ENCODE data around the gene BMPR1A.

Gene BMPR1A

GRCh38 chr10:86756511-86757112 lies at the start of gene BMPR1A:
Gene BMPR1A, plus strand, starts transcription at chr10:86756619. Its CDS starts 119,400 bp downstream, at chr10:86876019.
- no peak for DNase-seq (ENCODE audit: low read depth in 2 of 2)

- DNase-seq (ENCODE audit: low read depth in 2 of 2), result no peak
Observed at GRCh38 chr10:86706977-86707376, 49.4 kb upstream of the BMPR1A start.

DNA sequence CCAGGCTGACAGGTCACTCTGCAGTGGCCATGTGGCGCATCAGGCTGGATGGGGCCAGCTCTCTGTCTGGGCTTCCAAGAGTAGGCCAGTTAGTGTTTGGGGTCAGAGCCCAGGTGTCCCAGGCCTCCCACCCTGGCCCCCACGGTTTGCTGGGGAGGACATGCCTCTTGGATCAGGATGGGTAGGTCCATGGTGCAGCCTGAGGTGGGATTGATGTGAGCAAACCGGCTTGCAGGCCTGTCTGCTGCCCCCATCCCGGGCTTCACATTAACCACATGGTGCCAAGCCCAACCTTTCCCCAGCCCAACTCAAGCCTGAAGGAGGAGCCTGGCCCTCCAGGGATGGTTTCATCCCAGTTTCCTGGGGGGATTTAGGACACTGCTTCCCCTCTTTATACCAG lies 48.9 kb upstream of the BMPR1A start:
- DNase-seq (ENCODE audit: low read depth in 2 of 2), result no peak

GRCh38 chr10:86708068-86708782 lies 48.2 kb upstream of the BMPR1A start:
- no peak for DNase-seq (ENCODE audit: low read depth in 2 of 2)

DNA sequence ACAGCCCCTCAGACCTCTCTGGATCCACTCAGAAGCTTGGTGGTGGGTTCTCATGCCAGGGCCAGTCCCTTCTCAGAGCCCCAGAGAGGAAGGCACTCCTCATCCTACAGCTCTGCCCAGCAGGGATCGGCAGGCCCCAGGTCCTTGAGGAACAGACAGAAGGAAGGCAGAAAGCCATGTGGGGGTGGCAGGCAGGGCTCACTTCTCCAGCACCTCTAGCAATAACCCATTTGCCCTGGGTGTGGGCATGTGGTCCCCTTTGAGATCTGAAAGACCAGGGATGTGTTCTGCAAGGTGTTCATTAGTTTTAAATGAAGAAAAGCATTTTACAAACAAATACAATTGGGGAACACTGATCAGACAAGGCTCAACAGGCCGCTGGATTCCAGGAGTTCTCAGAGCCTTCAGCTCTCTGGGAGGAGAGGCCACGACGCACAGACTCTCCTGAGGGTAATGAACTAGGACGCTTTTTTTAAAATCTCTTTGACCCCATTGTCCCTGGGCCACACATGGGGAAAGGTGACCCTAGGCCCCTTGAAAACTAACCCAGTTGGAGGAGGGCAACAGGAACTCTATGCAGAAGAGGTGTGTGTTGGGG lies 47.5 kb upstream of the BMPR1A start:
- DNase-seq (ENCODE audit: low read depth in 2 of 2), result no peak

GRCh38 chr10:86709396-86710185 lies 46.8 kb upstream of the BMPR1A start:
- DNase-seq (ENCODE audit: low read depth in 2 of 2), result no peak

GRCh38 chr10:86710987-86711512 lies 45.4 kb upstream of the BMPR1A start:
- DNase-seq (ENCODE audit: low read depth in 2 of 2), result peak; percentile 73 to 79

- DNase-seq (ENCODE audit: low read depth in 2 of 2), result peak; percentile 39 to 40
Observed at GRCh38 chr10:86711513-86712316, 44.7 kb upstream of the BMPR1A start.

DNA sequence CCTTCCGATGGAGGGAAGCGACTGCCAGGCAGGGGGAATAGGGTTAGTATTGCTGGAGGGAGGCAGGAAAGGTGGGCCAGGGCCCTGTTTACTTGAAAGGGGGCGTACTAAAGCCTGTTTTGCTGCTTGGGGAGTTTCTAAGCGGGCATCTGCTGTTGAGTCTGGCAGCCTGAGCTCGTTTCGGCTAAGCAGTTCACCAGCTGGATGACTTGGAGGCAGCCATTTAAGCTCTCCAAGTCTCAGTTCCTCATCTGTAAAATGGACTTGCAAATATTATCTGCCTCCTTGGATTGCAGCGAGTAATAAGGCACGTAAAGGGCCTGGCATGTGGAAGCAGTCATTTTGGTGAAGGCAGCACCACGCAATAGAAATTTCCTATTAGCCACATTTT lies 44.1 kb upstream of the BMPR1A start:
- no peak for DNase-seq (ENCODE audit: low read depth in 2 of 2)

DNA sequence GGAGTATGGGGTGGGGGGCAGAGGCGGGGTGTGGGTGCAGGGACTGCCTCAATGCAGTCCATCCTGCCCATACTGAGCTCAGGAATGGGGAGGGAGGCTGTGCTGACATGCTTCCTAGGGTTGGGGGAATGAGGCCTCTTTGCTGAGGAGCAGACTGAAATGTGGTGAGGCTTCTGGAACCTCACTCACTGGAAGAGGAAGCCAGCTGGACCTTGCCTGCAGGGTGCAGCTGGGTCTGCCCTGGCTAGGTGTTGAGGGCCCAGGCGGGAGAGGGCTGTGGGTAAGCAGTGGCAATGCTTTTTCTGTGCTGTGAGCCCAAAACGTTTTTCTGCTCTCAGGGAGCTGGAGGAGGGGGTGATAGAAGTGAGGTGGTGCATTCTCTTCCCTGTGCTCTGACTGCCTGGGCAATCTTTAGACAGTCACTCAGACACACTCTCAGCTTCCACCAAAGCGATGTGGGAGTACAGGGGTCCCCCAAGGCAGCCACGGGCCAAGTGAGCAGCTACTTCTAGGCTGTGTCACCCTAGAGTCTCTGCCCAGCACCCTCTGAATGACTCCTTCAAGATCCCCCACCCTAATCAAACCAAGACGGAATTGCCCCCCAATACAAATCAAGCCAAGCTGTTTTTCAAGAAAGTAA lies 41.1 kb upstream of the BMPR1A start:
- no peak for DNase-seq (ENCODE audit: low read depth in 2 of 2)

DNA sequence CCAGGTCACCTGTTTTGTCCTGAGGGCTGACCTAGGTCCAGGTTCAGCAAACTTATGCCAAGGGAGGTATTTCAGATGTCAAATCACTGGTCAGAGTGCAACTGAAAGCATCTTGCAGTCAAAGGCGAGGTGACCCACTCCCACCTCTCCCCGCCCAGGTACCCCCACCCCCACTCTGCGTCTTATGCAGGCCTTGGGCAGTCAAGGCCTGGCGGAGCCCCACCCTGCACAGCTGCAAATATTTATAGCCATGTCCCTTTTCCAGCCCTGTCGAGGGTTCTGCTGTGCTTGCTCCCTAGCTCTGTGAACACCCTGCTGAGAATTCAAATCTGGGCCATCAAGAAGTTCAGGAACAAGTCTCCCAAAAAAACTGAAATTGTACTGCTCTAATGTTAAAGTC lies 40.6 kb upstream of the BMPR1A start:
- no peak for DNase-seq (ENCODE audit: low read depth in 2 of 2)

GRCh38 chr10:86716466-86716865 lies 40.0 kb upstream of the BMPR1A start:
- no peak for DNase-seq (ENCODE audit: low read depth in 2 of 2)

GRCh38 chr10:86718556-86718955 lies 37.9 kb upstream of the BMPR1A start:
- no peak for DNase-seq (ENCODE audit: low read depth in 2 of 2)

GRCh38 chr10:86721232-86721631 lies 35.2 kb upstream of the BMPR1A start:
- no peak for DNase-seq (ENCODE audit: low read depth in 2 of 2)

- DNase-seq (ENCODE audit: low read depth in 2 of 2), result no peak
Observed at GRCh38 chr10:86723009-86723408, 33.4 kb upstream of the BMPR1A start.

- DNase-seq (ENCODE audit: low read depth in 2 of 2), result no peak
Observed at GRCh38 chr10:86724445-86724844, 32.0 kb upstream of the BMPR1A start.

DNA sequence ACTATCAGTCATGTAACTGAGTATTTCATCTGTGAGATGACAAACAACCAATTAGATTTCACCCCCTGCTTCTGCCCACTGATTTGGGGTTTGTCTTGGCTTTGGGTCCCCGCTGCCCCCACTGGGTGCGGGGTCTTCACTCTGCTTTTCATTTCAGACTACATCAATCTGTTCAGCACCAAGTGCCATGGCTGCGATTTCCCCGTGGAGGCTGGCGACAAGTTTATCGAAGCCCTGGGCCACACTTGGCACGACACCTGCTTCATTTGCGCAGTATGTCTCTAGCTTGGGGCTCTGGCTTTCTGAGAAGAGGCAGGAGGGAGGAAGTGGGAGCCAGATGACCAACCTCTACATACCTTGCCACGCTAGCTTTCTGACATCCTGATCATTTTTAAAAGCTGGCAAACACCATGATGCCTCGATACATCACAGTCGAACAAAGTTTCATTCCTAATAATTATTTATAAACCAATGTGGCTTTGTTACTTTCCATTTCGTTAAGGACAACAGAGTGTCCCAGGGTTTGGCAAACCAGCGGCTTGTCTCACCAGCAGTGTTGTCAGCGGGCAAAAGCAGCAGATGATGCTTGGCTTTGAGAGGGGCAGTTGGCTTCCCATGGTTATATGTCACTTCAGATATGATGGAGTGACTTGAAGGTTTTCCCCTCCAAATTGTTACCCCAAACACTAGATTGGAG lies 30.3 kb upstream of the BMPR1A start:
- no peak for DNase-seq (ENCODE audit: low read depth in 2 of 2)

- no peak for DNase-seq (ENCODE audit: low read depth in 2 of 2)
Observed at GRCh38 chr10:86726677-86726999, 29.8 kb upstream of the BMPR1A start.

GRCh38 chr10:86727470-86727869 lies 28.9 kb upstream of the BMPR1A start:
- DNase-seq (ENCODE audit: low read depth in 2 of 2), result no peak

GRCh38 chr10:86728056-86728455 lies 28.4 kb upstream of the BMPR1A start:
- DNase-seq (ENCODE audit: low read depth in 2 of 2), result no peak

Measured in stimulated activated CD4-positive, alpha-beta T cell treated with anti-CD3 and anti-CD28 coated beads, Interleukin-4, amount 100 ng/mL, for 48 hours (primary cell).